Effector memory CD4-positive, alpha-beta T cell (primary cell): Measurements from ENCODE around the gene EIF4EBP3.

Experiments used
- DNase-seq, 3 donors: peaks; one replicate each; pipeline ENCODE4 v3.0.0-alpha.2; 2020
- H3K27ac ChIP-seq: 2 replicates; pipeline ENCODE4 v1.7.0; 2013; ENCODE audit warnings: mild to moderate bottlenecking, low read length, moderate library complexity; ENCODE audit not compliant: insufficient read depth, poor library complexity, severe bottlenecking
- H3K27me3 ChIP-seq: replicated peaks from 2 replicates; pipeline ENCODE4 v1.7.0; 2013; ENCODE audit warnings: mild to moderate bottlenecking, low read length; ENCODE audit not compliant: insufficient read depth, control insufficient read depth, poor library complexity, severe bottlenecking
- H3K36me3 ChIP-seq: 2 replicates; pipeline ENCODE4 v1.7.0; 2013; ENCODE audit warnings: mild to moderate bottlenecking, low read length, moderate library complexity; ENCODE audit not compliant: control insufficient read depth, insufficient read depth
- H3K4me1 ChIP-seq: 2 replicates; pipeline ENCODE4 v1.7.0; 2013; ENCODE audit warnings: low read length, mild to moderate bottlenecking; ENCODE audit not compliant: control insufficient read depth, insufficient read depth, poor library complexity, severe bottlenecking
- H3K4me3 ChIP-seq: 2 replicates; pipeline ENCODE4 v1.7.0; 2013; ENCODE audit warnings: low read length, low read depth, mild to moderate bottlenecking; ENCODE audit not compliant: insufficient read depth, poor library complexity, severe bottlenecking
- H3K9me3 ChIP-seq: 2 replicates; pipeline ENCODE4 v1.7.0; 2013; ENCODE audit warnings: mild to moderate bottlenecking, low read length, moderate library complexity; ENCODE audit not compliant: control insufficient read depth

The EIF4EBP3 gene

DNA sequence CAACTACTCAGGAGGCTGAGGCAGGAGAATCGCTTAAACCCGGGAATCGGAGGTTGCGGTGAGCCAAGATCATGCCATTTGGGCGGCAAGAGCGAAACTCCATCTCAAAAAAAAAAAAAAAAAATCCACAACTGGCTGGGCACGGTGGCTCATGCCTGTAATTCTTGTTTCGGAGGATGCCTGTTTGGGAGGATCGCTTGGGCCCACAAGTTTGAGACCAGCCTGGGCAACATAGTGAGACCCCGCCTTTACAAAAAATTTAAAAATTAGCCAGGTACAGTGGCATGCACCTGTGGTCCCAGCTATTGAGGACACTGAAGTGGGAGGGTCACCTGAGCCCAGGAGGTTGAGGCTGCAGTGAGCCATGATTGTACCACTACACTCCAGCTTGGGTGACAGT, 1.9 kb upstream of the EIF4EBP3 start:
- no peak for DNase-seq
- Histone ChIP-seq H3K27me3 (no peaks in the 10 kb centered on the region), H3K27ac (no peak overlapping the region), H3K36me3 (peaks cover 43% of the 10 kb centered on the region), H3K9me3 (no peaks in the 10 kb centered on the region), H3K4me1 (peaks cover 23% of the 10 kb centered on the region), H3K4me3 (no peak overlapping the region)

DNA sequence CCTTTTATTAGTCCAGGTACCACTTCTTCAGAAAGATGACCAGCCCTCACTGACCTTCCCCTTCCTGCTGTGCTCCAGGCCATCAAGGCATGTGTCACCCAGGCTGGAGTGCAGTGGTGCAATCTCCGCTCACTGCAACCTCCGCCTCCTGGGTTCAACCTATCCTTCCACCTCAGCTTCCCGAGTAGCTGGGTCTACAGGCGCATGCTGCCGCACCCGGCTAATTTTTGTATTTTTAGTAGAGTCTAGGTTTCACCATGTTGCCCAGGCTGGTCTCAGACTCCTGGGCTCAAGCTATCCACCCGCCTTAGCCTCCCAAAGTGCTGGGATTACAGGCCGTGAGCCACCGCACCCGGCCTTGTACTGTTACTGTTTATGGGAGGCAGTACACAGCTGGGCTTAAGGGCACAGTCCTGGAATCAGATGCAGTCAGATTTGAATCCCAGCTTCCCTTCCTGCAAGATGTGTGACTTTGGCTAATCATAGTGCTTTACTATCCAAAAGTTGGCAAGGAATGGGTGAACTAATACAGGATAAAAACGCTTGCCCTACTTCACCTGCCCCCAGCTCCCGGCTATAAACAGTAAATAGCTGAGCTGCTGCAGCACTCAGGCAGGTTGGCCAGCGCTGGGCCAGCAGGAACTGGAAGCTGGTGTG, 483 bp upstream of the EIF4EBP3 start:
- Histone ChIP-seq H3K27ac (peak overlapping the region; percentile 83), H3K4me1 (peaks cover 23% of the 10 kb centered on the region), H3K4me3 (peak overlapping the region; percentile 71), H3K9me3 (no peaks in the 10 kb centered on the region), H3K27me3 (no peaks in the 10 kb centered on the region), H3K36me3 (peaks cover 42% of the 10 kb centered on the region)
- DNase-seq, result no peak

DNA sequence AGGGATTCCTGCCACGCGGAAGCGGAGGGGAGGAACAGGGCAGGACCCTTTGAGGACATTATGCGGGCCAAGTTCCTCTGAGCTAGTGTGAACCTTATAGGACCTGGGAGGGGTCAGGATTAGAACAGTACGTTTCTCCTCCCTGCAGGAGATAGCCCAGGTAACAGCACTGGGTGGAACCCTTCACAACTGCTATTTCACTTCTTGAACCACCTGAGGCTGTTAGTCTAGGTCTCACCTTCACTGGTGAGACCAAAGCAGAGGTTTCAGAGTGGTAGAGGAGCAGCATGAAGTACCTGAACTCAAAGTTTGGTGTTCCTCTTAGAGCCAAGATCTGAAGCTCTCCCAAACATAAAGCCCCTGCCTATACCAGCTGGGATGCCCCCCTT, 832 bp downstream of the EIF4EBP3 start:
- peak overlapping the region; percentile 83 for H3K27ac ChIP-seq
- peaks cover 37% of the 10 kb centered on the region for H3K36me3 ChIP-seq
- H3K9me3 ChIP-seq, result no peaks in the 10 kb centered on the region
- DNase-seq, result no peak
- no peaks in the 10 kb centered on the region for H3K27me3 ChIP-seq
- peaks cover 23% of the 10 kb centered on the region for H3K4me1 ChIP-seq
- H3K4me3 ChIP-seq, result peak overlapping the region; percentile 71

DNA sequence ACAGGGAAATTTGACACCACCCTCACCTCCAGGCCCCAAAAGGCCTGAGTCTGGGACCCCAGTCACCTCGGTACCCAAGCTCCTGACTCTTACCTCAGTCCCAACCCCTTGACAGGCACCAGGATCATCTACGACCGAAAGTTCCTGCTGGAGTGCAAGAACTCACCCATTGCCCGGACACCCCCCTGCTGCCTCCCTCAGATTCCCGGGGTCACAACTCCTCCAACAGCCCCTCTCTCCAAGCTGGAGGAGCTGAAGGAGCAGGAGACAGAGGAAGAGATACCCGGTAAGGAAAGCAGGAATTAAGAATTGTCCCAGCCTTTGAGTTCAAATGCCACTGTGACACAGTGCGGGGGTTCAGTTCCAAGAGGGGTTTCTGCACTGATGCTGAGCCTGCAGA, 1.3 kb downstream of the EIF4EBP3 start:
- H3K9me3 ChIP-seq, result no peaks in the 10 kb centered on the region
- no peak for DNase-seq
- H3K27ac ChIP-seq, result peak overlapping the region; percentile 83
- H3K4me3 ChIP-seq, result no peak overlapping the region
- peaks cover 36% of the 10 kb centered on the region for H3K36me3 ChIP-seq
- no peaks in the 10 kb centered on the region for H3K27me3 ChIP-seq
- H3K4me1 ChIP-seq, result peaks cover 23% of the 10 kb centered on the region

DNA sequence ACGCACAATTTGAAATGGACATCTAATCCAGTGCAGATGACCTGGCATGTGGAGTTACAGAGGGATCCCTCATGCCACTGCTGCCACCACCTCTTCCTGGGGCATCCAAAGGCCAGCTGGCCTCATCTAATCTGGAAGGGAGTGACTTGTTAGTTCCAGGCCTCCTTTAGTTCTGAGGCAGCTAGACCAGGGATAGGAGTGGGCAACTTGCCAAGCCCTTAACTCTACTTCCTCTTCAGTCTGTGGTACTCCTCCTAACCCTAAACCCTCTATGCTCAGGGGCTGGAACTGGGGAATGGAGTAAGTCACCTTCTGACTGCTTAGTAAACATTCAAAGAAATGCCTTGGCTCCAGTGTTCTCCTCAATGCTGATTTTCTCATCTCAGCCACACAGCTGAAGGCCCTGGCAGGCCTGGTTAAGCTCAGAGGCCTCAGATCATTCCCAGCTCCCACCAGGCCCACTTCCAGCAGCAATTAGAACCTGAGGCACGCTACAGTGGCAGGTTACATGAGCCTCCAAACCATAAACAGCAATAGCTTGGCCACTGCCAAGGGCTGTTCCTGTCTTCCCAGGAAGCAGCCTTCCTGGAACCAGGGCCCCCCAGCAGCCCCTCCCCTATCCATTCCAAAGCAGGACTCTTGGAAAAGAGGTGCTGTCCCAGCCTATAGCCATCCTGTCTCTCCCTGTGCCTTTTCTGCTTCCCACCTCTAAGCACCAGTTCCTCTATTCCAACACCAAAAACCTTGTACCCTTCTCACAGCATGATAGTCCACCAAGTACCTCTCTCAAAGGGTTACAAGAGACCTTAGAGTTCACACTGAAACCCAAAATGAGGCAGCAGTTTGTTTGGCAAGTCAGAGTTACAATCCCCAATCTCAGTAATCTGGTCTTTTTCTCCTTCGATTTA, 2.0 kb downstream of the EIF4EBP3 start:
- Histone ChIP-seq H3K27me3 (no peaks in the 10 kb centered on the region), H3K27ac (peak overlapping the region; percentile 24), H3K4me3 (no peak overlapping the region), H3K36me3 (peaks cover 33% of the 10 kb centered on the region), H3K9me3 (no peaks in the 10 kb centered on the region), H3K4me1 (peaks cover 23% of the 10 kb centered on the region)
- no peak for DNase-seq

DNA sequence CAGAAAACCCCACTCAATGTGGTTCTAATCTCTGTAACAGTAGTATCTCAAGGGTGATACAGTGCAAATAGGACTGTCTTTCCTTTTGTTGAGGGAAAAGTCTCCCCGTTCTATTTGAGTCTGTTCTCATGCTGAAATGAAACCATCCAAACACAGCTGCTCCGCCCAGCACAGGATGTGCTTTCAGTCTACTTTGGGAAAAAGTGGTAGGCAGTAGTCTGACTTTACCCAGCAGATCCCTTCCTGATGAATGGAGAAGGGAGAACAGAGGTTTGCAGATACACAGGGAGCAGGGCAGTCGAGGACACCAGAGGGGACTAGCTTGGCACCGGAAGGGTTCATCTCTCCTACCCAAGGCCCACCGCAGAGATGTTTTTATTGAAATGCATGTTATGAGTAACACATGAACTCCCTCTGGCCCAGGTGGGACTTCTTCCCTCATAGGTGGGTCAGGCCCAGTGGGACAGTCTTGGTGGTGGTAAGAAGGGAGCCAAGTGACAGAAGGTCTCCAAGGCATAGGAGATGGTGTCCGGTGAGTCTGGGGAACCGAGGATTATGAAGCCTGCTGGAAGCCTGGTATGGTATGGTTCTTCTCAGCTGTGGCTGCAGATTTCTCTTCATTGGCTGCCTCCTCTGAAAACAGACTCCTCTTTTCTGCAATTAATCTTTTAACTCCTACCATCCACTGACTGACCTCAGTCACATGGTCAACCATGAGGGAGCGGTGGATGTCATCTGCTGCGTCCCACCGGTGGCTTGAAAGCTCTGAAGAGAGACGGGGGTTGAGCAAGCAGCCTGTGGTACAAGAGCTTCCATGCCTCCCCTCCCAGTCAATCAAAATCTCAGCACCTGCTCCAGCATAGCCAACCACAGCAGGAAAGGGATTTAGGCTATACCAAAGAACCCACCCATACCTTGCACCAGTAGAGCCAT, 3.0 kb downstream of the EIF4EBP3 start:
- Histone ChIP-seq H3K9me3 (no peaks in the 10 kb centered on the region), H3K36me3 (peaks cover 27% of the 10 kb centered on the region), H3K4me1 (peaks cover 24% of the 10 kb centered on the region), H3K27ac (peak overlapping the region; percentile 18), H3K4me3 (no peak overlapping the region), H3K27me3 (no peaks in the 10 kb centered on the region)
- no peak for DNase-seq

DNA sequence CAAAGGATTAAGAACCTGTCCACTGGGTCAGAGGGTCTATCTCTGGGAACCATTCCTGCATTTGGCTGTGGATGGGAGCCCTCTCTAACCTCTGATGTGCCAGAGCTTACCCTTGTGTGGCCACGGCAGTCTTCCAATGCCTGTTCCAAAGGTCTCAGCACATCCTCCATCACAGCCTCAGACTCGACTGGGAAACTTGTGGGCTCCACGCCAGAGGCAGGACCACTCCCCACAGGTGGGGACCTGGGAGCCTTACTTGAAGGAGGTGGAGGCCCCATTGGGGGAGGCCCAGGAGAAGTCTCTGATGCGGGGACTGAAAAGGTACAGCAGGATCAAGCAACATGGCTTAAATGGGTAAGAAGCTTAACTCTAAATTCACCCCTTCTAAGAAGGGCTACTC, 4.4 kb downstream of the EIF4EBP3 start:
- Histone ChIP-seq H3K36me3 (peaks cover 27% of the 10 kb centered on the region), H3K4me1 (peaks cover 36% of the 10 kb centered on the region), H3K27ac (no peak overlapping the region)

DNA sequence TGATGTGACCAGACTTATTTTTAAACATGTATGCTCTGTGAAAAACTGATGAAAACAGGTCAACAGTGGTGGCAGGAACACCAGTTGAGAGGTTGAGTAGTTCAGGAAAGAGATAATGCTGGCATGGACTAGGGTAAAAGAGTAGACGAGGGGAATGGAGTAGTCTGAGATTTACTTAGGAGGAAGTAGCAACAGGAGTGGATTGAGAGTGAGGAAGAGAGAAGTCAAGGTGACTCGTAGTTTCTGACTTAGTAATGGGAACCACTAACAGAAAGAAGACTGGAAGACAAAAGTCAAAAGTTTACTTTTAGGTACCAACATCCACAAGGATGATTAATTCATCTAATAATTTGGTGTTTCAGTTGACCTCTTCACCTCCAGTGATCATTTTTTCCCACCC, 6.2 kb downstream of the EIF4EBP3 start:
- H3K27me3 ChIP-seq, result no peaks in the 10 kb centered on the region
- H3K4me1 ChIP-seq, result peaks cover 19% of the 10 kb centered on the region
- H3K27ac ChIP-seq, result no peak overlapping the region
- peaks cover 27% of the 10 kb centered on the region for H3K36me3 ChIP-seq
- H3K9me3 ChIP-seq, result no peaks in the 10 kb centered on the region
- H3K4me3 ChIP-seq, result no peak overlapping the region
- no peak for DNase-seq

More for the DNA sequence above, 4.4 kb downstream of the EIF4EBP3 start:
- Histone ChIP-seq H3K9me3 (no peaks in the 10 kb centered on the region), H3K27me3 (no peaks in the 10 kb centered on the region), H3K4me3 (no peak overlapping the region)
- DNase-seq, result no peak

DNA sequence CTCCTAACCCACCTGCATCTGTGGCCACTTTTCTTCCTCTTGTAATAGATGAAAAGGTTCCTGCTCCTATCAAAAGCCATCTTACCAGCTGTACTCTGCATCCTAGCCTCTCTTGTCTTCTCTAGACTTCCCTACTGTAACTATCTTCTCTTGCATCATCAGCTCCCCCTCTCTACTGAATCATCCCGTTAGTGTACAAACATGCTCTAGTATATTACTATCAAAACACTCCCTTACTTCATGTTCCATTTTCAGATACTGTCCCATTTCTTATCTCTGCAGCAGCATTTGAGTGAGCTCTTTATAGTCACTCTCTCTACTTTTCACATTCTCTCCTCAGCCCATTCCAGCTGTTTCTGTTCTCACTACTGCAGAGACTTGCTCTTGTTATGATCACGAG, 7.0 kb downstream of the EIF4EBP3 start:
- H3K27ac ChIP-seq, result no peak overlapping the region
- peaks cover 22% of the 10 kb centered on the region for H3K36me3 ChIP-seq
- peaks cover 15% of the 10 kb centered on the region for H3K4me1 ChIP-seq
- H3K9me3 ChIP-seq, result no peaks in the 10 kb centered on the region
- H3K27me3 ChIP-seq, result no peaks in the 10 kb centered on the region
- DNase-seq, result no peak
- no peak overlapping the region for H3K4me3 ChIP-seq
